ENCODE data around the gene IDH2.

GRCh38 chr15:90058308-90058707, 44.0 kb downstream of the IDH2 start:
- TF ChIP-seq CTCF (IDR thresholded peaks at IDR 0.05) (no peak), EZH2 (IDR thresholded peaks at IDR 0.05) (no peak)

All from neural progenitor cell (in vitro differentiated cells).